Smooth muscle cell (in vitro differentiated cells): ENCODE results near the gene IFNA4. TPM values are rescaled to one million over a fixed set of nuclear protein-coding genes. Genes with fewer than 3 reads are reported as not detected.
"Not testable (repeated sequence)": the region's sequence is repeated elsewhere in the genome, so short reads cannot be mapped to it uniquely, and the experiment has no call there.

ENCODE experiments used
- DNase-seq: peaks from one replicate; lab custom pipeline; 2025; ENCODE audit not compliant: unreplicated experiment; lab: John Stamatoyannopoulos, UW
- H2AFZ ChIP-seq: fragments of 200-600 bp; sonication (generic); 2 replicates; pipeline ENCODE4 v1.6.0; 2016; ENCODE audit warnings: antibody characterized with exemption, low read depth, mild to moderate bottlenecking
- H3F3A ChIP-seq: fragments of 200-600 bp; sonication (generic); 2 replicates; pipeline ENCODE4 v1.6.0; 2017; ENCODE audit warnings: antibody characterized with exemption, low read depth
- H3K27ac ChIP-seq: fragments of 200-600 bp; sonication (generic); 2 replicates; pipeline ENCODE4 v1.5.1; 2016; ENCODE audit warnings: low read depth, mild to moderate bottlenecking
- H3K27me3 ChIP-seq: fragments of 200-600 bp; sonication (generic); 2 replicates; pipeline ENCODE4 v1.6.1; 2016; ENCODE audit warnings: low read depth, mild to moderate bottlenecking
- H3K36me3 ChIP-seq: fragments of 200-600 bp; sonication (generic); 2 replicates; pipeline ENCODE4 v1.5.1; 2016; ENCODE audit warnings: low read depth
- H3K4me1 ChIP-seq: fragments of 200-600 bp; sonication (generic); 2 replicates; pipeline ENCODE4 v1.5.1; 2016; ENCODE audit warnings: low read depth
- H3K4me2 ChIP-seq: fragments of 200-600 bp; sonication (generic); 2 replicates; pipeline ENCODE4 v1.6.0; 2016; ENCODE audit warnings: mild to moderate bottlenecking
- H3K4me3 ChIP-seq: fragments of 200-600 bp; sonication (generic); 2 replicates; pipeline ENCODE4 v1.5.1; 2016; ENCODE audit warnings: mild to moderate bottlenecking
- H3K79me2 ChIP-seq: fragments of 200-600 bp; sonication (generic); 2 replicates; pipeline ENCODE4 v1.6.0; 2016; ENCODE audit warnings: low read depth, mild to moderate bottlenecking
- H3K9ac ChIP-seq: fragments of 200-600 bp; sonication (generic); 2 replicates; pipeline ENCODE4 v1.6.0; 2016; ENCODE audit warnings: low read depth
- H3K9me3 ChIP-seq: fragments of 200-600 bp; sonication (generic); replicated peaks from 2 replicates; pipeline ENCODE4 v1.5.1; 2016; ENCODE audit warnings: low read depth
- H4K20me1 ChIP-seq: fragments of 200-600 bp; sonication (generic); 2 replicates; pipeline ENCODE4 v1.6.0; 2016; ENCODE audit warnings: low read depth
- whole genome bisulfite sequencing: methylation state at CpG from one replicate; pipeline ENCODE4 v1.1.7; 2016; ENCODE audit warnings: low lambda C conversion rate; 5-methylcytosine and 5-hydroxymethylcytosine counted together
- polyA plus RNA-seq: library from polyadenylated mRNA; unstranded; fragments of >200 nt; fragmentation: Nextera tagmentation; extraction: Ambion mirVana; gene quantifications from 2 replicates; pipeline ENCODE4 v1.2.1, GENCODE V29; 2016
- total RNA-seq: library from RNA; depleted of rRNA; stranded (reverse); fragments of >200 nt; gene quantifications from 2 replicates; pipeline ENCODE4 v1.2.3, GENCODE V29; 2014
- TF ChIP-seq, protein P1 (sequence below): fragments of 200-600 bp; sonication (generic); IDR thresholded peaks from 2 replicates; pipeline ENCODE4 v1.5.1; 2017; ENCODE audit warnings: borderline replicate concordance, mild to moderate bottlenecking, antibody characterized with exemption; ENCODE audit not compliant: insufficient read depth, poor library complexity, severe bottlenecking

Gene IFNA4
- total and polyA plus RNA-seq, 2 experiments from 2014 or later: not detected

DNA sequence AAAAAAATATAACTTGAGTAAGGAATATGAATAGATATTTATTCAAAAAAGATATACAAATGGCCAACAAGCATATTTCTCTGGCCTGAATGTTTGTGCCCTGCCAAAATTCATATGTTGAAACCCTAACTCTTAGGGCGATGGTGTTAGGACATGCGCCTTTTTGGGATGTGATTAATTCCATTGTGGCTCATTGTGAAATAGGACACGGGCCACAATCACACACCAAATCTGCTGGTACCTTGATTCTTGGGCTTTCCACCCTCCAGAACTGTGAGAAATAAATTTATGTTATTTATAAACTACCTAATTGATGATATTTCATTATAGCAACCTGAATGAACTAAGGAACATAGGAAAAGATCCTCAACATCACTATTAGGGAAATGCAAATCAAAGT, 15.2 kb downstream of the IFNA4 start:
- Histone ChIP-seq H2AFZ (no peak overlapping the region), H3K27me3 (peaks cover 19% of the 10 kb centered on the region), H3K4me1 (no peaks in the 10 kb centered on the region), H3K9me3 (no peaks in the 10 kb centered on the region), H3K4me3 (no peak overlapping the region), H3F3A (no peaks in the 10 kb centered on the region), H3K4me2 (no peak overlapping the region), H3K36me3 (no peaks in the 10 kb centered on the region), H3K9ac (no peak overlapping the region), H3K79me2 (no peaks in the 10 kb centered on the region), H3K27ac (no peak overlapping the region), H4K20me1 (no peaks in the 10 kb centered on the region)
- DNase-seq: no peak
- TF ChIP-seq, protein P1, sequence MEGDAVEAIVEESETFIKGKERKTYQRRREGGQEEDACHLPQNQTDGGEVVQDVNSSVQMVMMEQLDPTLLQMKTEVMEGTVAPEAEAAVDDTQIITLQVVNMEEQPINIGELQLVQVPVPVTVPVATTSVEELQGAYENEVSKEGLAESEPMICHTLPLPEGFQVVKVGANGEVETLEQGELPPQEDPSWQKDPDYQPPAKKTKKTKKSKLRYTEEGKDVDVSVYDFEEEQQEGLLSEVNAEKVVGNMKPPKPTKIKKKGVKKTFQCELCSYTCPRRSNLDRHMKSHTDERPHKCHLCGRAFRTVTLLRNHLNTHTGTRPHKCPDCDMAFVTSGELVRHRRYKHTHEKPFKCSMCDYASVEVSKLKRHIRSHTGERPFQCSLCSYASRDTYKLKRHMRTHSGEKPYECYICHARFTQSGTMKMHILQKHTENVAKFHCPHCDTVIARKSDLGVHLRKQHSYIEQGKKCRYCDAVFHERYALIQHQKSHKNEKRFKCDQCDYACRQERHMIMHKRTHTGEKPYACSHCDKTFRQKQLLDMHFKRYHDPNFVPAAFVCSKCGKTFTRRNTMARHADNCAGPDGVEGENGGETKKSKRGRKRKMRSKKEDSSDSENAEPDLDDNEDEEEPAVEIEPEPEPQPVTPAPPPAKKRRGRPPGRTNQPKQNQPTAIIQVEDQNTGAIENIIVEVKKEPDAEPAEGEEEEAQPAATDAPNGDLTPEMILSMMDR: no peak
- 92% methylated on average over 3 of the region's 3 CpGs for WGBS

DNA sequence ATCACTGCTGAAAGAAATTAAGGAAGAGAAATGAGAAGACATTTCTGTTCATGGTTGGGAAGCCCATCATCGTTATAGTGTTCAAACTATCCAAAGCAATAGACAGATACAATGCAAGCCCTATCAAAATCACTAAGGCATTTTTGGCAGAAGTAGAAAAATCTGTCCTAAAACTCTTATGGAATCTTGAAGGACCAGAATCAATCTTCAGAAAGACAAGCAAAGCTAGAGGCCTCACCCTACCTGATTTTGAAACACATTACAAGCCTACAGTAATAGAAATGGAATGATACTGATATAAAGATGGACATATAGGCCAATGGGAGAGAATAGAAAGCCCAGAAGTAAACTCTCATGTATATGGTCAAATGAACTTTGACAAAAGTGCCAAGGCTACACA, 16.0 kb downstream of the IFNA4 start:
- Histone ChIP-seq H3K4me2 (no peak overlapping the region), H4K20me1 (no peaks in the 10 kb centered on the region), H3K79me2 (no peaks in the 10 kb centered on the region), H3K4me1 (no peaks in the 10 kb centered on the region), H3K9ac (no peak overlapping the region), H3F3A (no peaks in the 10 kb centered on the region), H3K36me3 (no peaks in the 10 kb centered on the region), H3K4me3 (no peak overlapping the region), H2AFZ (no peak overlapping the region), H3K9me3 (no peaks in the 10 kb centered on the region), H3K27me3 (peaks cover 12% of the 10 kb centered on the region), H3K27ac (no peak overlapping the region)
- TF ChIP-seq, protein P1: no peak
- no peak for DNase-seq
- 70% methylated on average over 1 of the region's 1 CpG for WGBS

DNA sequence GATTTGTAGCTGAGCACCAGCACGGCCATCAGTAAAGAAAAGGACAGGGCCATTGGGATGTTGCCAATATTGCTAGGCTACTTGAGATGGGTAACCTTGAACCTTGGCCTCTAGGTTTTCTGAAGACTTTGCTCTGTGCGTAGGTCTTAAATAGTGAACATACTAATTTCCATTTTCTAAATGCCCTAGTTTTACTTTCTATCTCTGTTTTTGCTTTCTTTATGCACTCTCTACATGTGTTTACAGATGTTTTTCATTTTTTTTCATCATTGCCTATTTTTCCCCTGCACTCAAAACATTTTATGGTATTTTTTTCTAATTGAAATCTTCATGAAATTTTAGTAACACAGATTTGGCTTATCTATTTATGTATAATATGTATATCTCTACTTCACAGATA, 20.8 kb downstream of the IFNA4 start, which contains the start of gene IFNA21:
TSS of gene IFNA21 (minus strand) at position 101 of the 400 bp plus-strand sequence. CDS start at position 53, 48 bp downstream.
- not testable (repeated sequence) for H3K9me3 ChIP-seq, H3K4me2 ChIP-seq, H3K27me3 ChIP-seq, H3K36me3 ChIP-seq, H3K4me1 ChIP-seq, H3F3A ChIP-seq, H3K9ac ChIP-seq, H2AFZ ChIP-seq, H4K20me1 ChIP-seq, DNase-seq, H3K27ac ChIP-seq, H3K4me3 ChIP-seq, H3K79me2 ChIP-seq
- WGBS: 92% methylated on average over 2 of the region's 2 CpGs

DNA sequence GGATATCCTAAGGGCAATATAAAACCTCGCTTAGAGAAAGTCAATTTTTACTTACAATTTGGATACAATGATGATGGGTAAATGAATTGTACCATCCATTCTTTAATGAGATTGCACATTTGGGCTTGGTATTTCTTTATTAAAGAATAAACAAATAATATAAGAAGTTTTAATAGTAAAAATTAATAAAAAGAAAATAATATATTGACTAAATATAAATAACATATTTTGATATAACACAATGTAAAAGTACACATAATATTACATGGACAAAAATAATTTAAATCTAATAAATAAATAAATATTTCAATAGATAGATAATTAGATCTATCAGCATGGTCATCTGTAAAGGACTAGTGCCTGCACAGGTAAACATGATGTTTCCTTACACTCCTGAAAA, 21.9 kb downstream of the IFNA4 start:
- Histone ChIP-seq H2AFZ (no peak overlapping the region), H3K9me3 (no peaks in the 10 kb centered on the region), H3K27me3 (no peaks in the 10 kb centered on the region), H3K36me3 (no peaks in the 10 kb centered on the region), H3F3A (no peaks in the 10 kb centered on the region), H3K4me3 (no peak overlapping the region), H3K79me2 (no peaks in the 10 kb centered on the region), H3K4me1 (no peaks in the 10 kb centered on the region), H3K9ac (no peak overlapping the region), H3K27ac (no peak overlapping the region), H4K20me1 (no peaks in the 10 kb centered on the region), H3K4me2 (no peak overlapping the region)
- DNase-seq: no peak
- WGBS: 100% methylated on average over 1 of the region's 1 CpG
- TF ChIP-seq, protein P1: no peak
